ENCODE data around the gene DACT1. TPM values are rescaled to one million over a fixed set of nuclear protein-coding genes. Genes with fewer than 3 reads are reported as not detected.
A peak's percentile ranks its signal among the peaks of the same experiment; 100 is the strongest.

DACT1 gene
- total RNA-seq, 2 donors from 2014 or later = 11.3 to 15.1 TPM

DNA sequence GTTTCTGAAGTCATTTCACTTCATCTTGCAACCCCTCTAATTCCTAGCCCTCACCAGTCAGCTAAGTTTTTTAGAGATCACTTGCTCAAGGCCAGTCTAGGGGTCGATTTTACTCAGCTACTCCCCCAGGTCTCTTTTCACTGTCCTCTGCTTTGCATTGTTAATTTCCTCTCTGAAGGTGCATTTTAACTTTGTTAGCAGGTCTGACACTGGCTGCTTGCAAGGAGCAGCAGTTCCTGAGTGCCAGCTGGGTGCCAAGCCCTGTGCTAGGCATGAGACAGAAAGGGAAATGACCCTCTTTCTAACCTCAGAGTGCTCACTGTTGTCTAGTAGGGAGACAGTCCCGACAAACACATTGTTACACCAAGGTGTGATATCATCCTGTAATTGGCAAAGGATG lies 17.8 kb upstream of the DACT1 start:
- Mint-ChIP-seq H3K27me3 (ENCODE audit: low read depth) (no peaks in the 10 kb centered on the region), H3K36me3 (ENCODE audit: insufficient read depth in 2 of 2) (no peaks in the 10 kb centered on the region), H3K27ac (no peak overlapping the region), H3K9me3 (no peaks in the 10 kb centered on the region), H3K4me3 (no peak overlapping the region), H3K4me1 (ENCODE audit: low read depth) (peaks cover 10% of the 10 kb centered on the region)
- no peak for DNase-seq
- no peak for ATAC-seq (replicated peaks in 1 of 2)

DNA sequence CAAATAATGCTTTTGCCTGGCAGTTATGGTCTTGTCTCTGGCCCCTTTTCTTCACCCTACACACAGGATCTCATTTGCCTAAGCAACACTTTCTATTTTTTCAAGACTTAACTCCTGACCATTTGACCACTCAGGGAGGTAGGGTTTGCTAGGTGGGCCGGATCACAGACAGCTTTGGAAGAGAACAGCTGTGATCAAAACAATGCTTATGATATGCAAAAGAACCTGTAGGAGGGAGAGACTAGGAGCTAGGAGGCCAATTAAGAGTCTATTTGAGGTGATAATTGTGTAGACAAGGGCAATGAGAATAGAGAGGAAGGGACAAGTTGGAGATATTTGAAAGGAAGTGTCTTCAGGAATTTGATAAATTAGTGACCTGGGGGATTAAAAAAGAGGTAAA lies 12.3 kb upstream of the DACT1 start:
- H3K27ac Mint-ChIP-seq = no peak overlapping the region

DNA sequence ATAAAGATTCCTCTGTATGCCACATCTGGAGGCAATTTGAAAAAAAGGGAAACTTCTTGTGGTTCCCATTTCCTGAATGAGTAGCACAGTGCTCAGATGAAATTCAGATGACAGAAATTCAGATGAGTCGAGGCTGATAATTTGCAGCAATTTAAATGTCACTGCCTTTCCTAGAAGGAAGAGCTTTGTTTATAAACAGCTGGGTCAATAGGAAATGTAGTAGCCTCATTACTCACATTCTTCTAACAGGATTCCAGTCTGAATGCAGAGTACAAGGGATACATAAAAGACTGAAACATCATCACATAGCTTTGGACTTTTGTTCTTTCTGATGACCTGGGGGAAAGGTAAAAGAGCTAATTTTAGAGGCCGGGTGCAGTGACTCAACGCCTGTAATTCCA lies 11.3 kb upstream of the DACT1 start:
- Mint-ChIP-seq H3K27me3 (ENCODE audit: low read depth) (no peaks in the 10 kb centered on the region), H3K9me3 (no peaks in the 10 kb centered on the region), H3K27ac (no peak overlapping the region), H3K4me3 (no peak overlapping the region), H3K36me3 (ENCODE audit: insufficient read depth in 2 of 2) (no peaks in the 10 kb centered on the region), H3K4me1 (ENCODE audit: low read depth) (peaks cover 17% of the 10 kb centered on the region)
- no peak for ATAC-seq (replicated peaks in 1 of 2)
- no peak for DNase-seq

More for the DNA sequence above, 12.3 kb upstream of the DACT1 start:
- H3K27me3 Mint-ChIP-seq (ENCODE audit: low read depth) = no peaks in the 10 kb centered on the region
- DNase-seq (no peak), ATAC-seq (replicated peaks in 1 of 2) (no peak)
- no peak overlapping the region for H3K4me3 Mint-ChIP-seq
- no peaks in the 10 kb centered on the region for H3K9me3 Mint-ChIP-seq
- no peaks in the 10 kb centered on the region for H3K36me3 Mint-ChIP-seq (ENCODE audit: insufficient read depth in 2 of 2)
- peaks cover 17% of the 10 kb centered on the region for H3K4me1 Mint-ChIP-seq (ENCODE audit: low read depth)

DNA sequence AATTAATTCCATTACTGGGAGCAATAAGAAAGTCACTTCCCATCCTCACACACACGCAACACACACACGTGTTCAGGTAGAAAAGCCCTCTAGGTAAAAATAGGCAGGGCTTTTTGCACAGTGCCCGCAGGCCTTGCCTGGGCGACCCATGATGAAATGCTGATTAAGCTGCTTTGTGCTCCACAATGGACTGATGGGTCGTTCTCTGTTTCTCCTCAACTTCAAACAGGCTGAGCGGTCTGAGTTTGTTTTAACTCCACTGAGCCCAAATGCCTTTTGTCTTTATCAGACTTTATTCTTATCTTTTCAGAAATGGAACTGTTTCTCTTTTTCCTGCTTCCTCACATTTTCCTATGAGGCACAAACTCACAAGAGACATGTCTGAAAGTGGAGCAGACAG lies 9.4 kb upstream of the DACT1 start:
- Mint-ChIP-seq H3K27me3 (ENCODE audit: low read depth) (no peaks in the 10 kb centered on the region), H3K36me3 (ENCODE audit: insufficient read depth in 2 of 2) (no peaks in the 10 kb centered on the region), H3K27ac (no peak overlapping the region), H3K4me1 (ENCODE audit: low read depth) (peaks cover 7% of the 10 kb centered on the region), H3K9me3 (no peaks in the 10 kb centered on the region), H3K4me3 (no peak overlapping the region)
- ATAC-seq (replicated peaks in 1 of 2) (no peak), DNase-seq (no peak)

DNA sequence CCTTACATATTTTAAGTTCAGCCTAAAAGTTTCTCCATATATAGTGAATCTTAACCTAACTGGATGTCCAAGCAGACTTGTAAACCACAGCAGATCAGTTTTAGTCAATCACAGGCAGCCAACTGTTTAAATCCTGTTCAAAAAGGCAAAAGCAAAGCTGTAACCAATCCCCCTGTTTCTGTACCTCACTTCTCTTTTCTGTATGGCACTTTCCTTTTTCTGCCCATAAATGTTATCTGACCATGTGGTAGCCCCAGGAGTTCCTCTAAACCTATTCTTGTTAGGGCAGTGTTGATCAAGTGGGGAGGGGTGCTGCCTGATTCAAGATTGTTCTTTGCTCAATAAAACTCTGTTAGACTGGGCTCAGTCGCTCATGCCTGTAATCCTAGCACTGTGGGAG lies 8.5 kb upstream of the DACT1 start:
- no peaks in the 10 kb centered on the region for H3K27me3 Mint-ChIP-seq (ENCODE audit: low read depth)
- ATAC-seq (replicated peaks in 1 of 2) = no peak
- no peak overlapping the region for H3K27ac Mint-ChIP-seq
- no peaks in the 10 kb centered on the region for H3K36me3 Mint-ChIP-seq (ENCODE audit: insufficient read depth in 2 of 2)
- H3K4me3 Mint-ChIP-seq = no peak overlapping the region
- DNase-seq = no peak
- peaks cover 7% of the 10 kb centered on the region for H3K4me1 Mint-ChIP-seq (ENCODE audit: low read depth)
- H3K9me3 Mint-ChIP-seq = no peaks in the 10 kb centered on the region

DNA sequence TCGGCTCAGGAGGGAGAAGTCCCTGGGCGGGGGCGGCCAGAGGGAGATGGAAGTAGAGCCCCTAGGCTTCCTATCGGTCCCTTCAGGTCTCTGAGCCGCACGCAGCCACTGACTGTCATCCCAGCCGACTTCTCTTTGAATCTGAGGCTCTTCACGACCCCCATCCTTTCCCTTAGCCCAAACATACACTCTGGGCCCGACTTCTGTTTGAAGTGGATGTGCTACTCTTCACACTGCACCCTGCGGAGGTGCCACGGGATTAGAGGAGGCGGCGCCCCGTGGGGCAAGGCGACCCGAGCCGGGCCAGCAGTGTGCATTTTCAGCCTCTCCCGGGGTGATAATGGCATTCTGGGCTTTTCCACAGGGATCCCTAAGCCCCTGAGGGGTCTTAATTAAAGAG lies 6.0 kb upstream of the DACT1 start:
- no peak for ATAC-seq (replicated peaks in 1 of 2)
- no peak overlapping the region for H3K4me3 Mint-ChIP-seq
- no peaks in the 10 kb centered on the region for H3K36me3 Mint-ChIP-seq (ENCODE audit: insufficient read depth in 2 of 2)
- H3K4me1 Mint-ChIP-seq (ENCODE audit: low read depth) = peaks cover 21% of the 10 kb centered on the region
- no peak overlapping the region for H3K27ac Mint-ChIP-seq
- no peaks in the 10 kb centered on the region for H3K9me3 Mint-ChIP-seq
- DNase-seq = no peak
- H3K27me3 Mint-ChIP-seq (ENCODE audit: low read depth) = peaks cover 13% of the 10 kb centered on the region

DNA sequence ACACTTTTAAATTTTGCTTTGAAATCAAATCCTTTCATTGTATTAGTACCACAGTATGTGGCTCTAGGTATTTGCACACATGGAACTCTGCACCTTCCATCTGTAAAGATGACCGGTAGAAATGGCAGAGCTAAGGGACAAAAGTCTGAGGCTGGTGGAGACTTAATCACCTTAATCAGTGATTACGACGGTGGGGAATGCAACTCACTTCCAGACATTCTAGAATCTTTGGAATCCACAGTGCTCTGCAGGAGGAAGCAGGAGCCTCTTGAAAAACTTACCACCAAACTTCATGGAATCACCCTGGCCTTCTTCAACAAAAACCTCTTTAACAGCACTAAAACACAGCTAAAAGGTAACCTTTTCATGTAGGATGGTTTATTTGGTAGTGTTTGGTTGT lies 3.9 kb upstream of the DACT1 start:
- Mint-ChIP-seq H3K4me3 (no peak overlapping the region), H3K27ac (no peak overlapping the region), H3K27me3 (ENCODE audit: low read depth) (peaks cover 13% of the 10 kb centered on the region), H3K4me1 (ENCODE audit: low read depth) (peaks cover 26% of the 10 kb centered on the region), H3K9me3 (no peaks in the 10 kb centered on the region), H3K36me3 (ENCODE audit: insufficient read depth in 2 of 2) (no peaks in the 10 kb centered on the region)
- no peak for ATAC-seq (replicated peaks in 1 of 2)
- DNase-seq = no peak

DNA sequence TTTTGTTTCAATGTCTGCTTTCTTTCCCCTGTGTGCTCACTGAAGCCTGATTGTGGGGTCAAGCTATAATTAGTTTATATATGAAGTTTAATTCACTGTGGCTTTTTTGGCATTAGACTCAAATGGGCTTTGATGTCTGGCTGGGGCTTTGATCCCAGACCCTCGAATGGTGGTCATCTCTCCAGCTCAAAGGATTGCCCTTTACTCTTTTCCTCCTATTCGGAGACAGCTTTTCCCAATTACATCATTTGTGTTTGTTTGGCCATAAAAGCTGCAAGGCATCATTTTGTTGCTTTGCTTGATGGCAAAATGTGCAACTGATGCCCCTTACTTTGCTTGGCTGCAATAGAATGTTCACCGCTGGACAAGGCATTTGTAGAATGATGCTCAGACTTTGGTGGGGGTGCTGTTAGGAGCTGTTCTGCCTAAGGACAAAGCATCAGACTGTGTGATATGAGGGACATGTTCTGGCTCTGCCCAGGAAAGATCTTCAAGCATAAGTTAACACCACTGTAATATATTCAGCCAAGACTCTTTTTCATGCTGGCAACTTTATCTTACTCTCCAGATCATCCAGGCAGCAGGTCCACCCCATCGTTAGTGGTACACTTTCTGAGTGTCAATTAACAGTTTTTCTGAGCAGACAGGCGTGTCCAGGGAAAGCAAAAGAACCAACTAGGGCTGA lies 3.2 kb upstream of the DACT1 start:
- H3K36me3 Mint-ChIP-seq (ENCODE audit: insufficient read depth in 2 of 2) = no peaks in the 10 kb centered on the region
- H3K9me3 Mint-ChIP-seq = no peaks in the 10 kb centered on the region
- H3K27ac Mint-ChIP-seq = no peak overlapping the region
- DNase-seq = no peak
- peaks cover 33% of the 10 kb centered on the region for H3K4me1 Mint-ChIP-seq (ENCODE audit: low read depth)
- ATAC-seq (replicated peaks in 1 of 2) = no peak
- H3K4me3 Mint-ChIP-seq = peak overlapping the region in 1 of 2 donors; percentile 8
- peaks cover 13% of the 10 kb centered on the region for H3K27me3 Mint-ChIP-seq (ENCODE audit: low read depth)

DNA sequence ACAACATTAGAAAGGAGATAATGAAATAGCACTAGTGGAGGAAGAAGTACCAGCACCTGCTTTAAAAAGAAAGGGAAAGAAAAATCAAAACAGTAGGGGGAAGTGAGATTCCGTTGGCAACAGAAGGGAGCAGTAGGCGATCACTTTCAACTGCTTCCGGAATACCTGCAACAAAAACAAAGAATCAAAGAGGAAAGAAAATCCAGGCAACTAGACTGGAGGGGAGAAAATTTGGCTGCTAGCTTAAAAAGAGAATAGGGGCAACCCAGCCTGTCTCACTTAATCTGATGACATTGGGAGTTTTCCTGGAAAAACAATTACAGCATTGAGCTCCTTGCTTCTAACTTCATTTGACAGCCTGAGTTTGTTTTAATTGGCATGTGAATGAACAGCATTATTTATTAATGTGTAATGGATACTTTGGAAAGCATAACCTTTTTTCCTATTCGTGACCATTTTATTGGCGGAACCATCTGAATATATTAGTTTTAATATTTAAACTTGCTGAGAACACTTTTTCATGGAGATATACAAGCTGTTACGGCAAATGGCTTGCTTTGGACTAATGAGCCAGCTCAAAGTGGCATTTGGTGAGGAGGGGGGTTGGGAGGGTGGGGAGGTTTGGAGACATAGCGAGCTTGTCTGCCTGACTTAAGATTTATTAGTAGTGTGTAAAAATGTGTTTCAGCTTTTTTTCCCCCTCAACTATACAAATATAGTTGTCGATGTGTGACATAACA lies 2.5 kb upstream of the DACT1 start:
- ATAC-seq (replicated peaks in 1 of 2) (no peak), DNase-seq (no peak)
- Mint-ChIP-seq H3K4me1 (ENCODE audit: low read depth) (peaks cover 39% of the 10 kb centered on the region), H3K4me3 (peak overlapping the region in 1 of 2 donors; percentile 51), H3K36me3 (ENCODE audit: insufficient read depth in 2 of 2) (no peaks in the 10 kb centered on the region), H3K27me3 (ENCODE audit: low read depth) (peaks cover 13% of the 10 kb centered on the region), H3K27ac (no peak overlapping the region), H3K9me3 (no peaks in the 10 kb centered on the region)

DNA sequence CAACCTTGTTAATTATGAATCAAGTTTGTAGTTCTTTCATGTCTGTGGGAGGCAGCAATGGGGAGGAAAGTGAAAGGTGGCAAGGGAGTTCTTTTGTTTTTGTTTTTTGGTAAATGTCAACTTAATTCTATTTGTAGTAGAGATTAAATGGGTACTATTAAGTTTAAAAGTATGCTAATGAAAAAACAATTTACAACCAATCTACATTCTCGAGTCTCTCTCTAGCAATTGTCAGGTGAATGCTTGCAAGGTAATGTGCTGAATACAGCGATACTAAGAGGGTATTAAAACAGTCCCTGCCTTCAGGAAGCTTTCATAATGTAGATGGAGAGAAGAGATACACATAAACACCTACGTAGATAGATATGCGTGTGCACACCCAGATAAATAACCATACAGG lies 1.6 kb upstream of the DACT1 start:
- Mint-ChIP-seq H3K27ac (peak overlapping the region; percentile 81), H3K4me3 (peak overlapping the region; percentile 11 to 51), H3K4me1 (ENCODE audit: low read depth) (peaks cover 47% of the 10 kb centered on the region), H3K36me3 (ENCODE audit: insufficient read depth in 2 of 2) (peaks cover 0 to 1% of the 10 kb centered on the region in 2 donors), H3K9me3 (no peaks in the 10 kb centered on the region), H3K27me3 (ENCODE audit: low read depth) (peaks cover 13% of the 10 kb centered on the region)
- DNase-seq (no peak), ATAC-seq (replicated peaks in 1 of 2) (no peak)

DNA sequence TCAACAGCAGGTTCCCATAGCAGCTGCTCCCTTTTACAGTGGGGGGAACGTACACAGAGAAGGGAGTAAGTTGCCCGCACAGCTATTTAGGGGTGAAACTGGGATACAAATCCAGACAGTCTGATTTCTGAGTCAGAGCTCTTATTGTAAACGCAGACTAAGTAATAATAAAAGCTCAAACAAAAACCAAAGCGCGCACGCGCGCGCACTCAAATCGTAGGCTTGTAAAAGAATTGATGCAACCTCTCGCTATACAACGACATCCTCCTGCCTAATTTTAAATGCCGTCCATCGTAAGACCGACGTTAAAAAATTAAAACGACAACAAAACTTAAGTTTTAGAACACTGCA lies 747 bp upstream of the DACT1 start:
- Mint-ChIP-seq H3K4me1 (ENCODE audit: low read depth) (peaks cover 56% of the 10 kb centered on the region), H3K27me3 (ENCODE audit: low read depth) (peaks cover 13% of the 10 kb centered on the region), H3K4me3 (peak overlapping the region; percentile 88 to 91), H3K36me3 (ENCODE audit: insufficient read depth in 2 of 2) (peaks cover 0 to 6% of the 10 kb centered on the region in 2 donors), H3K27ac (peak overlapping the region; percentile 14), H3K9me3 (no peaks in the 10 kb centered on the region)
- ATAC-seq (replicated peaks in 1 of 2) = peak; percentile 20 to 21
- peak; percentile 57 to 62 for DNase-seq

DNA sequence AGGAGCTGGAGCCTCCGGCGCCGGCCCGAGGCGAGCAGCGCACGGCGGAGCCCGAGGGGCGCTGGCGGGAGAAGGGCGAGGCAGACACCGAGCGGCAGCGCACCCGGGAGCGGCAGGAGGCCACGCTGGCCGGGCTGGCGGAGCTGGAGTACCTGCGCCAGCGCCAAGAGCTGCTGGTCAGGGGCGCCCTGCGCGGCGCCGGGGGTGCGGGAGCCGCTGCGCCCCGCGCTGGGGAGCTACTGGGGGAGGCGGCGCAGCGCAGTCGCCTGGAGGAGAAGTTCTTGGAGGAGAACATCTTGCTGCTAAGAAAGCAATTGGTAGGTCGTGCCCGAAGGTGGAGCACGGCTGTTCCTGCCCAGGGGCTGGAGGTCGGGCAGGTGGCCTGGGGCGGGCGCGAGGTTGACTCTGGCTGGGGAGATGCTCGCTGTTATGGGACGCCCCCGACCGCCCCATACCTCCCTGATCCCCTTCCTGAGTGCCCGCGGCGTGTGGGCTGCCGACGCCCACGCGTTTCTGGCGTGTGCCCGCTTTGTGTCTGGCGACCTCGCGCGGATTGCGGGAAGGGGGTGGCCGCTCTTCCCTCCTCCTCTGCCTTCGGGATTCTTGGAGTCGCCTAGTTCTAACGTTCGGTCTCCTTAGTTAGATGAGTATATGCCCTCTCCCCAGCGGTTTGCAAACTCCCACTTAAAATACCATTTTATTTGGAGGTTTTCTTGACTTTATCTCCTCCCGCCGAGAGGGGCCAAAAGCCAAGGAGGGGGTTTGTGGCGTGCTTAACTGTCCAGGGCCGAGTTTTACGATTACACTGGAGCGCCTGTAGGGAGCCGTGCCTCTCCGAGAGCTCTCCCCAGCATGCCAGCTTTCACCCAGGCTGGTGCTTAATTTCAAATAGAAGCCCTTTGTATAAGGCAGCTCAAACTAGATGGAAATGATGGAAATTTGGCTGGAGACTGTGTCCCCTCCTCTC lies 752 bp downstream of the DACT1 start:
- DNase-seq = peak; percentile 38 to 48
- Mint-ChIP-seq H3K4me3 (peak overlapping the region; percentile 87 to 89), H3K27me3 (ENCODE audit: low read depth) (peaks cover 13% of the 10 kb centered on the region), H3K9me3 (no peaks in the 10 kb centered on the region), H3K36me3 (ENCODE audit: insufficient read depth in 2 of 2) (peaks cover 0 to 9% of the 10 kb centered on the region in 2 donors), H3K27ac (peak overlapping the region; percentile 64), H3K4me1 (ENCODE audit: low read depth) (peaks cover 67% of the 10 kb centered on the region)
- ATAC-seq (replicated peaks in 1 of 2) = peak; percentile 40 to 42

DNA sequence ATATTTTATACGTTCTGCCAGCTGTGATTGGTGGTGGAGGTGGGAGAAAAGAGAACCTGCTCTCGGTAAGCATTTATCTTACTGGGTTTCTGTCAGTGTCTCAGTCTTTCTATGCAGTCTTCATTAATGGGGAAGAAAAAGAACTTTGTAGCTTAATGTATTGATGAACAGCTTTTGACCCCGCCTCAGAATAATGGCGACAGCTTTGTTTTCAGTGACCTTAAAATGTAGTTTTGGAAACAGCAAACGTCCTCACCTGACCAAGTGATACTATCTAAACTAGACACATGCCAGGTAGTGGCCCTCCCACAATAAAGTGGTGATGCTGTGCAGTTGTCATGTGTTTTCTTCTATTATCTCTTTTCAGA lies 1.4 kb downstream of the DACT1 start:
- Mint-ChIP-seq H3K4me1 (ENCODE audit: low read depth) (peaks cover 69% of the 10 kb centered on the region), H3K36me3 (ENCODE audit: insufficient read depth in 2 of 2) (peaks cover 0 to 10% of the 10 kb centered on the region in 2 donors), H3K9me3 (no peaks in the 10 kb centered on the region), H3K27ac (peak overlapping the region; percentile 64), H3K4me3 (peak overlapping the region; percentile 87 to 89), H3K27me3 (ENCODE audit: low read depth) (peaks cover 13% of the 10 kb centered on the region)
- DNase-seq (no peak), ATAC-seq (replicated peaks in 1 of 2) (no peak)
